Measurements from ENCODE around the gene TRABD2A. TPM values are rescaled to one million over a fixed set of nuclear protein-coding genes. Genes with fewer than 3 reads are reported as not detected.

Gene TRABD2A
- total RNA-seq, 1 experiment from 2014 or later = 4.6 TPM

DNA sequence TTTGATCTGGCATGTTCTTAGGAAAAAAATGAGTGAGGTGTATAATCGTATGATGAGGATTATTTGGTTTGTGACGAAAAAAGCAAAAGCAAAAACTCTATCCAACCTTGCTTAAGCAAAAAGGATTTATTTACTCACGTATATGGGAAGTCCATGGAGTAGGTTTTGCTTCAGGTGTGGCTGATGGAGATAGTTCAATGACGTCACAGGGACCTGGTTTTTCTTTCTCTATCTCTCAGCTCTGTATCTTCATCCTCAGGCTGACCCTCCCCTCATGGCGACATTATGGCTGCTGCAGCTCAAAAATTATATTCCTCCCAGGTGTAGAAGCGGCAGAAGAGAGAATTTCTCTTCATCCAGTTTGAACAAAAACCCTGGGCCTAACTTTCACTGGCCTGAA is 33.5 kb upstream of the TRABD2A start:
- peak overlapping the region; percentile 2 for H2AFZ ChIP-seq (ENCODE audit: low read depth, low read length, poor library complexity, severe bottlenecking)
- ChIA-PET POLR2A (no interaction called here), RAD21 (ENCODE audit: low non-redundant PET in 1 of 2, low total read pairs in 2 of 2, uncharacterized antibody in 2 of 2, unreplicated experiment in 2 of 2) (no interaction called here), CTCF (interaction anchor here (2.3 kb wide), 1 partner anchor 12 kb away, joined by 8 read pairs; no protein-coding TSS in a partner anchor)
- H3K9me2 ChIP-seq (ENCODE audit: insufficient read depth) = no peaks in the 10 kb centered on the region
- H3K4me3 ChIP-seq (replicated peaks in 1 of 2; ENCODE audit: low read depth in 1 of 2, low read length in 2 of 2) = no peak overlapping the region
- BruUV-seq (replicated peaks) = no TSS peak
- no peak for DNase-seq (ENCODE audit: low read depth, low spot score)
- no peaks in the 10 kb centered on the region; a peak in 1 of 4 replicates for H3K9me3 ChIP-seq (ENCODE audit: control insufficient read depth in 1 of 2, insufficient read depth in 1 of 2, low read depth in 1 of 2, low read length in 2 of 2)
- H3K27ac ChIP-seq (ENCODE audit: low read depth, low read length) = no peak overlapping the region
- no peaks in the 10 kb centered on the region for H3K79me2 ChIP-seq (ENCODE audit: insufficient read depth, low read length)
- no peaks in the 10 kb centered on the region for H3K36me3 ChIP-seq (ENCODE audit: control insufficient read depth in 1 of 2, insufficient read depth in 2 of 2, low read length in 2 of 2)
- H3K27me3 ChIP-seq (ENCODE audit: insufficient read depth, low read length) = no peaks in the 10 kb centered on the region
- TF ChIP-seq TCF7L2 (IDR thresholded peaks at IDR 0.05; ENCODE audit: borderline replicate concordance, extremely low read depth, insufficient read depth, insufficient read length) = no peak
- no peak for TF ChIP-seq SRF (IDR thresholded peaks at IDR 0.05; ENCODE audit: low read depth)
- TF ChIP-seq, protein P1, sequence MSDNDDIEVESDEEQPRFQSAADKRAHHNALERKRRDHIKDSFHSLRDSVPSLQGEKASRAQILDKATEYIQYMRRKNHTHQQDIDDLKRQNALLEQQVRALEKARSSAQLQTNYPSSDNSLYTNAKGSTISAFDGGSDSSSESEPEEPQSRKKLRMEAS (IDR thresholded peaks at IDR 0.05) = no peak
- no peak for TF ChIP-seq ELF1 (IDR thresholded peaks at IDR 0.05; ENCODE audit: borderline replicate concordance, low read depth)
- TF ChIP-seq, protein P2, sequence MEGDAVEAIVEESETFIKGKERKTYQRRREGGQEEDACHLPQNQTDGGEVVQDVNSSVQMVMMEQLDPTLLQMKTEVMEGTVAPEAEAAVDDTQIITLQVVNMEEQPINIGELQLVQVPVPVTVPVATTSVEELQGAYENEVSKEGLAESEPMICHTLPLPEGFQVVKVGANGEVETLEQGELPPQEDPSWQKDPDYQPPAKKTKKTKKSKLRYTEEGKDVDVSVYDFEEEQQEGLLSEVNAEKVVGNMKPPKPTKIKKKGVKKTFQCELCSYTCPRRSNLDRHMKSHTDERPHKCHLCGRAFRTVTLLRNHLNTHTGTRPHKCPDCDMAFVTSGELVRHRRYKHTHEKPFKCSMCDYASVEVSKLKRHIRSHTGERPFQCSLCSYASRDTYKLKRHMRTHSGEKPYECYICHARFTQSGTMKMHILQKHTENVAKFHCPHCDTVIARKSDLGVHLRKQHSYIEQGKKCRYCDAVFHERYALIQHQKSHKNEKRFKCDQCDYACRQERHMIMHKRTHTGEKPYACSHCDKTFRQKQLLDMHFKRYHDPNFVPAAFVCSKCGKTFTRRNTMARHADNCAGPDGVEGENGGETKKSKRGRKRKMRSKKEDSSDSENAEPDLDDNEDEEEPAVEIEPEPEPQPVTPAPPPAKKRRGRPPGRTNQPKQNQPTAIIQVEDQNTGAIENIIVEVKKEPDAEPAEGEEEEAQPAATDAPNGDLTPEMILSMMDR (IDR thresholded peaks at IDR 0.05 in 2 of 3, conservative IDR thresholded peaks at IDR 0.05 in 1 of 3; ENCODE audit: borderline replicate concordance in 1 of 3, insufficient read depth in 1 of 3, low read depth in 2 of 3, low read length in 2 of 3) = no peak
- no peak for TF ChIP-seq CBX3 (IDR thresholded peaks at IDR 0.05; ENCODE audit: low read depth)
- no peak for TF ChIP-seq FOSL1 (IDR thresholded peaks at IDR 0.05; ENCODE audit: low read depth)
- H3K4me2 ChIP-seq (ENCODE audit: low read length) = no peak overlapping the region
- H3K9ac ChIP-seq (ENCODE audit: low read length) = no peak overlapping the region
- no peaks in the 10 kb centered on the region for H4K20me1 ChIP-seq (ENCODE audit: insufficient read depth)
- no peak for ATAC-seq
- intact Hi-C loops (cut with micrococcal nuclease) = no loop called here
- H3K4me1 ChIP-seq (ENCODE audit: control insufficient read depth in 1 of 2, insufficient read depth in 2 of 2, low read length in 2 of 2) = peaks cover 10 to 11% of the 10 kb centered on the region in 2 experiments

DNA sequence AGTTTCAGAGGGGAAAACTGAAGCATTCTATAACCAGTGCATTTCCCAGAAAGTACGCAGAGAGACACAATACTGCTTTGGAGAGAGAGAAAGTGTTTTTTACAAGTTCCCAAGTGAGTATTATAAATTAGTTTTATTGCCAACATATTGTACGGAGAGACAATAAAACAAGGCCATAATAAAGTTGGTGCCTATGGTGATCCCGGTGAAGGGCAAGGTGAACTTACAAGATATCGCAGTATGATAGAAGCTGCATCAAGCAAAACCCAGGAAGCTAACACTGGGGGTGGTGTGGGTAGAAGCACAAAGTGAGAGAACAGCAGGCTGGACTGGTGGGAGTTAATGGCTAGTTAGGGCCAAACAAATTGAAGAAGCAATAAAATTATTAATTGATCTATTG is 32.1 kb upstream of the TRABD2A start:
- Histone ChIP-seq H3K9ac (ENCODE audit: low read length) (no peak overlapping the region), H3K4me2 (ENCODE audit: low read length) (no peak overlapping the region), H3K4me1 (ENCODE audit: control insufficient read depth in 1 of 2, insufficient read depth in 2 of 2, low read length in 2 of 2) (peaks cover 6 to 9% of the 10 kb centered on the region in 2 experiments), H2AFZ (ENCODE audit: low read depth, low read length, poor library complexity, severe bottlenecking) (no peak overlapping the region), H3K4me3 (replicated peaks in 1 of 2; ENCODE audit: low read depth in 1 of 2, low read length in 2 of 2) (no peak overlapping the region), H3K27me3 (ENCODE audit: insufficient read depth, low read length) (no peaks in the 10 kb centered on the region), H3K9me2 (ENCODE audit: insufficient read depth) (no peaks in the 10 kb centered on the region), H3K9me3 (ENCODE audit: control insufficient read depth in 1 of 2, insufficient read depth in 1 of 2, low read depth in 1 of 2, low read length in 2 of 2) (no peaks in the 10 kb centered on the region; a peak in 1 of 4 replicates), H3K36me3 (ENCODE audit: control insufficient read depth in 1 of 2, insufficient read depth in 2 of 2, low read length in 2 of 2) (no peaks in the 10 kb centered on the region), H4K20me1 (ENCODE audit: insufficient read depth) (no peaks in the 10 kb centered on the region), H3K79me2 (ENCODE audit: insufficient read depth, low read length) (no peaks in the 10 kb centered on the region), H3K27ac (ENCODE audit: low read depth, low read length) (no peak overlapping the region)
- ChIA-PET POLR2A (no interaction called here), RAD21 (ENCODE audit: low non-redundant PET in 1 of 2, low total read pairs in 2 of 2, uncharacterized antibody in 2 of 2, unreplicated experiment in 2 of 2) (no interaction called here), CTCF (interaction anchor here (2.3 kb wide), 1 partner anchor 13 kb away, joined by 8 read pairs; no protein-coding TSS in a partner anchor)
- intact Hi-C loops (cut with micrococcal nuclease) = no loop called here
- ATAC-seq = no peak
- DNase-seq (ENCODE audit: low read depth, low spot score) = no peak
- no TSS peak for BruUV-seq (replicated peaks)
- no peak for TF ChIP-seq SIN3A (IDR thresholded peaks at IDR 0.05; ENCODE audit: low read depth)
- TF ChIP-seq CEBPB (IDR thresholded peaks at IDR 0.05; ENCODE audit: low read depth) = no peak
- TF ChIP-seq, protein P3, sequence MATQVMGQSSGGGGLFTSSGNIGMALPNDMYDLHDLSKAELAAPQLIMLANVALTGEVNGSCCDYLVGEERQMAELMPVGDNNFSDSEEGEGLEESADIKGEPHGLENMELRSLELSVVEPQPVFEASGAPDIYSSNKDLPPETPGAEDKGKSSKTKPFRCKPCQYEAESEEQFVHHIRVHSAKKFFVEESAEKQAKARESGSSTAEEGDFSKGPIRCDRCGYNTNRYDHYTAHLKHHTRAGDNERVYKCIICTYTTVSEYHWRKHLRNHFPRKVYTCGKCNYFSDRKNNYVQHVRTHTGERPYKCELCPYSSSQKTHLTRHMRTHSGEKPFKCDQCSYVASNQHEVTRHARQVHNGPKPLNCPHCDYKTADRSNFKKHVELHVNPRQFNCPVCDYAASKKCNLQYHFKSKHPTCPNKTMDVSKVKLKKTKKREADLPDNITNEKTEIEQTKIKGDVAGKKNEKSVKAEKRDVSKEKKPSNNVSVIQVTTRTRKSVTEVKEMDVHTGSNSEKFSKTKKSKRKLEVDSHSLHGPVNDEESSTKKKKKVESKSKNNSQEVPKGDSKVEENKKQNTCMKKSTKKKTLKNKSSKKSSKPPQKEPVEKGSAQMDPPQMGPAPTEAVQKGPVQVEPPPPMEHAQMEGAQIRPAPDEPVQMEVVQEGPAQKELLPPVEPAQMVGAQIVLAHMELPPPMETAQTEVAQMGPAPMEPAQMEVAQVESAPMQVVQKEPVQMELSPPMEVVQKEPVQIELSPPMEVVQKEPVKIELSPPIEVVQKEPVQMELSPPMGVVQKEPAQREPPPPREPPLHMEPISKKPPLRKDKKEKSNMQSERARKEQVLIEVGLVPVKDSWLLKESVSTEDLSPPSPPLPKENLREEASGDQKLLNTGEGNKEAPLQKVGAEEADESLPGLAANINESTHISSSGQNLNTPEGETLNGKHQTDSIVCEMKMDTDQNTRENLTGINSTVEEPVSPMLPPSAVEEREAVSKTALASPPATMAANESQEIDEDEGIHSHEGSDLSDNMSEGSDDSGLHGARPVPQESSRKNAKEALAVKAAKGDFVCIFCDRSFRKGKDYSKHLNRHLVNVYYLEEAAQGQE (IDR thresholded peaks at IDR 0.05; ENCODE audit: low read depth) = no peak
- TF ChIP-seq FOSL1 (IDR thresholded peaks at IDR 0.05; ENCODE audit: low read depth) = no peak
- TF ChIP-seq POLR2A (IDR thresholded peaks at IDR 0.05; ENCODE audit: borderline replicate concordance, extremely low read depth, insufficient read depth, insufficient read length) = no peak
- TF ChIP-seq JUND (IDR thresholded peaks at IDR 0.05) = no peak
- TF ChIP-seq SP1 (IDR thresholded peaks at IDR 0.05; ENCODE audit: low read depth) = no peak
- TF ChIP-seq ELF1 (IDR thresholded peaks at IDR 0.05; ENCODE audit: borderline replicate concordance, low read depth) = no peak
- TF ChIP-seq EZH2 (IDR thresholded peaks at IDR 0.05) = no peak
- TF ChIP-seq, protein P4, sequence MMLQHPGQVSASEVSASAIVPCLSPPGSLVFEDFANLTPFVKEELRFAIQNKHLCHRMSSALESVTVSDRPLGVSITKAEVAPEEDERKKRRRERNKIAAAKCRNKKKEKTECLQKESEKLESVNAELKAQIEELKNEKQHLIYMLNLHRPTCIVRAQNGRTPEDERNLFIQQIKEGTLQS (IDR thresholded peaks at IDR 0.05) = no peak
- TF ChIP-seq CBX3 (IDR thresholded peaks at IDR 0.05; ENCODE audit: low read depth) = no peak
- TF ChIP-seq YY1 (IDR thresholded peaks at IDR 0.05; ENCODE audit: extremely low read depth, insufficient replicate concordance, low read depth, low read length) = no peak
